ENCODE results near the gene GUCY2C. TPM values are rescaled to one million over a fixed set of nuclear protein-coding genes. Genes with fewer than 3 reads are reported as not detected.

GUCY2C gene
- polyA plus RNA-seq, 3 donors = 0.04 to 0.14 (median 0.10) TPM

DNA sequence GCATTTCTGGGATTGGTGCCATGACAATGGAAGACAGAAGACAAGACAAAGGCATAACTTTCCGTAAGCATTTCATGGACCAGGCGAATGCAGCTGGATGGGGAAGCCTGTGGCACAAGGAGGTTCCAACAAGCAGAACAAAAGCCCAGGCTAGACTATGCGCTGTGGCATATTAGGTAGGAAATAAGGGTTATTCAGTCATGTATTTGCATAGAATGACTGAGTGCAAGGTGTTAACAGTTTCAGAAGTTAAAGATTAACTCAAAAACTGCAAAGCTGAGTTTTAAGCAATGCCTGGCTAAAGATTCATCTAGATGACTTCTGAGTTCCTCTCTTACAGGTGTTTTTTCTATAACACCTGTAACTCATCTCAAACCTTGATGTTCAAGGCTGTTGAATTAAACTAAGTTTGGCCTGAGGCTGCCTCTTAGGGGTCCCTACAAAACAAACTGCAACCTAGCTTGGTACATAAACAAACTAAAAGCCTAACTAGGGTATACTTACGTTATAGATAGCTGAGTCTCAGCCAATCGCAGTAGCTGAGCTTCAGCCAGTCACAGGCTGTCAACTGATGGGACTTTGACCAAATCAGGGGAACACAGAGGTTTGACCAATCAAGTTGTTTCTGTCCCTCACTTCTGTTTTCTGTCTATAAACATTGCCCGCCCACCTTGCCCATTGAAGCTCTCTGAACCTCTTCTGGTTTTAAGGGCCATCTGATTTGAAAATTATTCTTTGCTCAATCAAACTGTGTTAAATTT is 76.5 kb downstream of the GUCY2C start:
- H3K4me3 Mint-ChIP-seq = no peak overlapping the region
- Histone ChIP-seq H3K4me1 (ENCODE audit: control insufficient read depth in 1 of 2, insufficient read depth in 2 of 2, low read length in 2 of 2) (peaks cover 23 to 56% of the 10 kb centered on the region in 2 donors), H3K36me3 (replicated peaks in 1 of 2; ENCODE audit: control insufficient read depth in 1 of 2, insufficient read depth in 2 of 2, low read length in 2 of 2) (no peaks in the 10 kb centered on the region), H3K4me3 (replicated peaks in 1 of 3; ENCODE audit: low read depth in 2 of 3, low read length in 3 of 3) (no peak overlapping the region), H3K9ac (ENCODE audit: insufficient read depth, low read length, poor library complexity, severe bottlenecking) (no peak overlapping the region), H3K79me2 (ENCODE audit: insufficient read depth, low read length) (no peaks in the 10 kb centered on the region), H3K27me3 (ENCODE audit: control insufficient read depth in 2 of 2, insufficient read depth in 2 of 2, low read length in 2 of 2) (no peaks in the 10 kb centered on the region), H3K4me2 (replicated peaks; ENCODE audit: extremely low read depth, low read length, poor library complexity, severe bottlenecking) (no peak overlapping the region), H2AFZ (ENCODE audit: insufficient read depth, low read depth, low read length, poor library complexity, severe bottlenecking) (no peak overlapping the region), H4K20me1 (ENCODE audit: insufficient read depth, low read length) (no peaks in the 10 kb centered on the region), H3K9me3 (replicated peaks in 1 of 2; ENCODE audit: control insufficient read depth in 1 of 2, insufficient read depth in 1 of 2, low read length in 2 of 2) (peaks cover 0 to 3% of the 10 kb centered on the region in 2 donors), H3K27ac (ENCODE audit: low read depth in 1 of 2, low read length in 2 of 2) (no peak overlapping the region)
- TF ChIP-seq, protein P1, sequence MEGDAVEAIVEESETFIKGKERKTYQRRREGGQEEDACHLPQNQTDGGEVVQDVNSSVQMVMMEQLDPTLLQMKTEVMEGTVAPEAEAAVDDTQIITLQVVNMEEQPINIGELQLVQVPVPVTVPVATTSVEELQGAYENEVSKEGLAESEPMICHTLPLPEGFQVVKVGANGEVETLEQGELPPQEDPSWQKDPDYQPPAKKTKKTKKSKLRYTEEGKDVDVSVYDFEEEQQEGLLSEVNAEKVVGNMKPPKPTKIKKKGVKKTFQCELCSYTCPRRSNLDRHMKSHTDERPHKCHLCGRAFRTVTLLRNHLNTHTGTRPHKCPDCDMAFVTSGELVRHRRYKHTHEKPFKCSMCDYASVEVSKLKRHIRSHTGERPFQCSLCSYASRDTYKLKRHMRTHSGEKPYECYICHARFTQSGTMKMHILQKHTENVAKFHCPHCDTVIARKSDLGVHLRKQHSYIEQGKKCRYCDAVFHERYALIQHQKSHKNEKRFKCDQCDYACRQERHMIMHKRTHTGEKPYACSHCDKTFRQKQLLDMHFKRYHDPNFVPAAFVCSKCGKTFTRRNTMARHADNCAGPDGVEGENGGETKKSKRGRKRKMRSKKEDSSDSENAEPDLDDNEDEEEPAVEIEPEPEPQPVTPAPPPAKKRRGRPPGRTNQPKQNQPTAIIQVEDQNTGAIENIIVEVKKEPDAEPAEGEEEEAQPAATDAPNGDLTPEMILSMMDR (IDR thresholded peaks at IDR 0.05) = no peak
- intact Hi-C loops (cut with micrococcal nuclease) = loop anchor here in 1 of 2 donors (10.0 kb wide), 1 partner anchor 345 kb away; the partner anchor contains the start of gene ARHGDIB
- H3K9me3 Mint-ChIP-seq = peaks cover 6 to 17% (median 9%) of the 10 kb centered on the region in 7 donors
- H3K36me3 Mint-ChIP-seq = peaks cover 15 to 21% of the 10 kb centered on the region in 2 donors
- H3K27me3 Mint-ChIP-seq (ENCODE audit: low read depth in 3 of 3) = peaks cover 0 to 2% (median 0%) of the 10 kb centered on the region in 3 donors
- DNase-seq = no peak
- WGBS (ENCODE audit: insufficient coverage) = 100% methylated on average over 5 of the region's 6 CpGs
- H3K27ac Mint-ChIP-seq = no peak overlapping the region
- H3K4me1 Mint-ChIP-seq = peaks cover 36% of the 10 kb centered on the region

- H3K4me1 Mint-ChIP-seq = peaks cover 45% of the 10 kb centered on the region
- no peak overlapping the region for H3K4me3 Mint-ChIP-seq
- peaks cover 15 to 18% of the 10 kb centered on the region in 2 donors for H3K36me3 Mint-ChIP-seq
- intact Hi-C loops (cut with micrococcal nuclease) = loop anchor here in 1 of 2 donors (10.0 kb wide), 1 partner anchor 346 kb away; the partner anchor contains the start of gene ARHGDIB
- H3K4me3 ChIP-seq (replicated peaks in 1 of 3; ENCODE audit: low read depth in 2 of 3, low read length in 3 of 3) = no peak overlapping the region
- H3K27ac ChIP-seq (ENCODE audit: low read depth in 1 of 2, low read length in 2 of 2) = no peak overlapping the region
- DNase-seq = no peak
- H3K4me2 ChIP-seq (replicated peaks; ENCODE audit: extremely low read depth, low read length, poor library complexity, severe bottlenecking) = no peak overlapping the region
- H3K4me1 ChIP-seq (ENCODE audit: control insufficient read depth in 1 of 2, insufficient read depth in 2 of 2, low read length in 2 of 2) = peaks cover 32 to 65% of the 10 kb centered on the region in 2 donors
- H3K27me3 ChIP-seq (ENCODE audit: control insufficient read depth in 2 of 2, insufficient read depth in 2 of 2, low read length in 2 of 2) = no peaks in the 10 kb centered on the region
- no peak overlapping the region for H2AFZ ChIP-seq (ENCODE audit: insufficient read depth, low read depth, low read length, poor library complexity, severe bottlenecking)
- H3K9me3 ChIP-seq (replicated peaks in 1 of 2; ENCODE audit: control insufficient read depth in 1 of 2, insufficient read depth in 1 of 2, low read length in 2 of 2) = peaks cover 0 to 3% of the 10 kb centered on the region in 2 donors
- no peaks in the 10 kb centered on the region for H3K36me3 ChIP-seq (replicated peaks in 1 of 2; ENCODE audit: control insufficient read depth in 1 of 2, insufficient read depth in 2 of 2, low read length in 2 of 2)
- TF ChIP-seq, protein P1 (IDR thresholded peaks at IDR 0.05) = peak; percentile 39
- H3K9me3 Mint-ChIP-seq = peaks cover 6 to 17% (median 9%) of the 10 kb centered on the region in 7 donors
- WGBS (ENCODE audit: insufficient coverage) = 60% methylated on average over 2 of the region's 4 CpGs
- no peaks in the 10 kb centered on the region for H3K79me2 ChIP-seq (ENCODE audit: insufficient read depth, low read length)
- H3K27me3 Mint-ChIP-seq (ENCODE audit: low read depth in 3 of 3) = no peaks in the 10 kb centered on the region
- no peak overlapping the region for H3K9ac ChIP-seq (ENCODE audit: insufficient read depth, low read length, poor library complexity, severe bottlenecking)
- H4K20me1 ChIP-seq (ENCODE audit: insufficient read depth, low read length) = no peaks in the 10 kb centered on the region
- no peak overlapping the region for H3K27ac Mint-ChIP-seq
Measured at GRCh38 chr12:14618983-14619382, 77.4 kb downstream of the GUCY2C start.
